Epidermal melanocyte (primary cell): Measurements from ENCODE around the gene AAR2.

ENCODE experiments used
- DNase-seq: peaks from one replicate; pipeline ENCODE4 v3.0.0; 2011; ENCODE audit warnings: low spot score; ENCODE audit not compliant: insufficient read length

AAR2 gene

GRCh38 chr20:36218380-36219064 is 17.8 kb upstream of the AAR2 start:
- no peak for DNase-seq

- no peak for DNase-seq
These were observed 16.5 kb upstream of the AAR2 start for GRCh38 chr20:36219671-36220220.

- no peak for DNase-seq
These were observed 10.6 kb upstream of the AAR2 start for GRCh38 chr20:36225666-36226065.

- no peak for DNase-seq
These were observed 7.5 kb upstream of the AAR2 start for GRCh38 chr20:36228770-36229169.

- DNase-seq = no peak
These were observed 6.3 kb upstream of the AAR2 start for GRCh38 chr20:36230019-36230418.

GRCh38 chr20:36231331-36231730 is 4.9 kb upstream of the AAR2 start:
- DNase-seq = no peak

- DNase-seq = no peak
These were observed 1.4 kb upstream of the AAR2 start for GRCh38 chr20:36234771-36235320.

GRCh38 chr20:36236786-36237121 is 476 bp downstream of the AAR2 start:
- no peak for DNase-seq

GRCh38 chr20:36237477-36237876 is 1.2 kb downstream of the AAR2 start:
- no peak for DNase-seq

- no peak for DNase-seq
These were observed 1.9 kb downstream of the AAR2 start for GRCh38 chr20:36238153-36238552.

GRCh38 chr20:36238760-36239159 is 2.5 kb downstream of the AAR2 start:
- DNase-seq = no peak

- DNase-seq = no peak
These were observed 3.8 kb downstream of the AAR2 start for GRCh38 chr20:36240076-36240475.

- no peak for DNase-seq
These were observed 5.4 kb downstream of the AAR2 start for GRCh38 chr20:36241678-36242077.

GRCh38 chr20:36243726-36244125 is 7.4 kb downstream of the AAR2 start:
- no peak for DNase-seq

GRCh38 chr20:36246401-36246800 is 10.1 kb downstream of the AAR2 start:
- DNase-seq = no peak

GRCh38 chr20:36248836-36249235 is 12.6 kb downstream of the AAR2 start:
- no peak for DNase-seq

GRCh38 chr20:36249450-36249849 is 13.2 kb downstream of the AAR2 start:
- no peak for DNase-seq

GRCh38 chr20:36251426-36251825 is 15.1 kb downstream of the AAR2 start:
- DNase-seq = no peak

- no peak for DNase-seq
These were observed 16.2 kb downstream of the AAR2 start for GRCh38 chr20:36252511-36252910.

- no peak for DNase-seq
These were observed 16.8 kb downstream of the AAR2 start for GRCh38 chr20:36253036-36253435.

- DNase-seq = no peak
These were observed 17.8 kb downstream of the AAR2 start for GRCh38 chr20:36254076-36254475.

GRCh38 chr20:36255445-36255844 is 19.2 kb downstream of the AAR2 start:
- DNase-seq = no peak
